Measurements from ENCODE around the gene ARL13B.
"Not testable (repeated sequence)": the region's sequence is repeated elsewhere in the genome, so short reads cannot be mapped to it uniquely, and the experiment has no call there.

ARL13B gene

DNA sequence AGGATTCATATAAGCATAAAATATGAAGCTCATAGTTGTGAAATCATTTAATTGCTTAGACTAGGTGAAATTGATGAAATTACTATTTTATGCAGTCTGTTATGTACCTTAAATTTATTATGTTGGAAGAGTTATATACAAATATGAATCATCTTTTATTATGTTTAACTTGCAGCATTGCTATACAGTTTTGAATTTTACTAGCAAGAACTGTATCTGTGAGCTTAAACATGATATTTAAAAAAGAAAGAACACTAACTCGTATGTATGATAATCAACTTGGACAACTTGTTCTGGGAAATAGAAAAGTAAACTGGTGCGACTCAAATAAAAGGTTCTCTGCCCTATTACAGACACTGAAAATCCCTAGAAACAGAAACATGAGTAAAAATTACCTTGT, 46.7 kb downstream of the ARL13B start:
- TF ChIP-seq FOXP2 (optimal IDR thresholded peaks at IDR 0.05; ENCODE audit: control extremely low read depth, extremely low read length, insufficient read depth) (no peak), POLR2AphosphoS5 (IDR thresholded peaks at IDR 0.05; ENCODE audit: borderline replicate concordance, low read depth, low read length) (no peak), EZH2 (IDR thresholded peaks at IDR 0.05) (no peak)
- no peak for DNase-seq (ENCODE audit: low read depth, low spot score)
- no peak overlapping the region for H3K27ac ChIP-seq

DNA sequence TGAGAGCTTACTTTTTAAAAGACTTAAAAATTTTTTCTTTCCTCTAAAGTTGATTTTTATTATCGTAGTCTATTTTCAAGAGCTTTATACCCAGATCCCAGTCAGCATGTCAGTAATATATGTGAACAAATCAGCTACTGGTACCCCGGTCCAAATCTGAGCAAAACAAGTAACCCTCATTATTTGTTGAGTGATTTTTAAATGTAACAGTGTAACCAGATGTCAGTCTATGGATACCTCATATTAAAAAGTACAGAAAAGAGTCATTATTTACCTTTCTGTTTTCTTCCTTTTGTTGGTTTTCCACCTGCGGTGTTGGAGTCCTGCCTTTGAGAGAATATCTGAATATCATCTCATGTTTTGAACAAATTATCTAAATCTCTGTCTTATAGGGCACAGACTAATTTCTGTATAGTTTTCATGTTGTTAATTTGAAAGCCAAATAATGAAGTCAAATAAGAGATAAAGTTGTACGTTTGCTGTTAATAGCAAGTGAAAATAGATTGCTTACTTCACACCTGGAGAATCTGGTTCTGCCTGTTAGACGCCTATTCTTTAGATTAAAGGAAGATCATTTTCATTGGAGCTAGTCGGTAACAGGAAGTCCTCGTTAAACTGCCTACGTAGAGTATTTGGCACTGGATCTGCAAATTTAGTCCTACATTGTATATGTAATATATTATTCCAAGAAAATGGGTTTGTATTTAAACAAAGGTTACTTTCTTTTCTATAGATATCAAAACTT, 48.3 kb downstream of the ARL13B start, which contains the start of gene STX19:
TSS of gene STX19 (minus strand) at position 505 of the 745 bp plus-strand sequence. CDS start 13,328 bp downstream, outside the sequence.
- no peak within 1 kb of the TSS for H3K4me3 ChIP-seq
- H3K9me3 ChIP-seq (ENCODE audit: low read depth, low read length): no peaks in the 10 kb centered on the region
- TF ChIP-seq EZH2 (IDR thresholded peaks at IDR 0.05) (no peak), FOXP2 (optimal IDR thresholded peaks at IDR 0.05; ENCODE audit: control extremely low read depth, extremely low read length, insufficient read depth) (no peak), POLR2AphosphoS5 (IDR thresholded peaks at IDR 0.05; ENCODE audit: borderline replicate concordance, low read depth, low read length) (no peak)
- 0 out of 2 replicates have a peak, but pooled peaks cover 9% of the 10 kb centered on the region for H3K36me3 ChIP-seq (ENCODE audit: insufficient read depth, low read length)
- no peak within 1 kb of the TSS for H3K27ac ChIP-seq
- DNase-seq (ENCODE audit: low read depth, low spot score): no peak
- no peak within 1 kb of the TSS for H3K9ac ChIP-seq (ENCODE audit: insufficient read length)

More for the DNA sequence above, 46.7 kb downstream of the ARL13B start:
- H3K4me3 ChIP-seq: no peak overlapping the region
- H3K9ac ChIP-seq (ENCODE audit: insufficient read length): no peak overlapping the region
- H3K36me3 ChIP-seq (ENCODE audit: insufficient read depth, low read length): 0 out of 2 replicates have a peak, but pooled peaks cover 7% of the 10 kb centered on the region
- H3K9me3 ChIP-seq (ENCODE audit: low read depth, low read length): no peaks in the 10 kb centered on the region

DNA sequence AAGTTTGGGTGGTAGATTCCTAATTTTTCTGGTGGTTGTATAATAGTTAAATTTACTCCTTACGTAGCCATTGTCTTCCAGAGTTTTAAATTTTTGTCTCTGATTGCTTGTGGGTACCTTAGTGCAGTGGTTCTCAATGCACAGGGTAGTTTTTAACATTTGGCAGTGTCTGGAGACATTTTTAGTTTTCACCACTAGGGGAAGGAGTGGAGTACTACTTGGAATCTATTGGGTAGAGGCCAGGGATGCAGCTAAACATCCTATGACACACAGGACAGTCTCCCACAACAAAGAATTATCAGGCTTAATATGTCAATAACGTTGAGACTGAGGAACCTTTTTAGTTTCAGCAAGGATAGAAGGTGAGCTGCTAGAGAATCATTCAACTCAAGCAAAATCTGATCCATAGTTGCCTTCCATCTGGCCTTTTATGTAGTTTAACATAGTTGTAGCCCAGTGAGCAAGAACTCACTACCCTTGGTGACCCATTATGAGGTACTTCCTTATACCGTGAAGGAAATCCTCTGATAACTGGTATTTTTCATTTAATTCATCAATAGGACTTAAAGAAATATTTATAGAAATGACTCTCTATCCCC, 57.1 kb downstream of the ARL13B start:
- DNase-seq (ENCODE audit: low read depth, low spot score): no peak
- Histone ChIP-seq H3K36me3 (ENCODE audit: insufficient read depth, low read length) (peaks cover 6% of the 10 kb centered on the region; the same call in 1 of the 2 replicates), H3K9me3 (ENCODE audit: low read depth, low read length) (no peaks in the 10 kb centered on the region), H3K4me3 (no peak overlapping the region), H3K9ac (ENCODE audit: insufficient read length) (no peak overlapping the region), H3K27ac (no peak overlapping the region)
- TF ChIP-seq POLR2AphosphoS5 (IDR thresholded peaks at IDR 0.05; ENCODE audit: borderline replicate concordance, low read depth, low read length) (no peak), EZH2 (IDR thresholded peaks at IDR 0.05) (no peak), FOXP2 (optimal IDR thresholded peaks at IDR 0.05; ENCODE audit: control extremely low read depth, extremely low read length, insufficient read depth) (no peak)

GRCh38 chr3:94043285-94043684, 63.3 kb downstream of the ARL13B start:
- no peaks in the 10 kb centered on the region for H3K9me3 ChIP-seq (ENCODE audit: low read depth, low read length)
- no peak overlapping the region for H3K27ac ChIP-seq
- no peak for TF ChIP-seq FOXP2 (optimal IDR thresholded peaks at IDR 0.05; ENCODE audit: control extremely low read depth, extremely low read length, insufficient read depth)
- no peak for TF ChIP-seq EZH2 (IDR thresholded peaks at IDR 0.05)
- no peak for TF ChIP-seq POLR2AphosphoS5 (IDR thresholded peaks at IDR 0.05; ENCODE audit: borderline replicate concordance, low read depth, low read length)
- H3K36me3 ChIP-seq (ENCODE audit: insufficient read depth, low read length): peaks cover 7% of the 10 kb centered on the region; the same call in 1 of the 2 replicates
- no peak for DNase-seq (ENCODE audit: low read depth, low spot score)
- no peak overlapping the region for H3K4me3 ChIP-seq
- no peak overlapping the region for H3K9ac ChIP-seq (ENCODE audit: insufficient read length)

- H3K9me3 ChIP-seq (ENCODE audit: low read depth, low read length); DNase-seq (ENCODE audit: low read depth, low spot score); H3K27ac ChIP-seq; H3K36me3 ChIP-seq (ENCODE audit: insufficient read depth, low read length); H3K9ac ChIP-seq (ENCODE audit: insufficient read length); H3K4me3 ChIP-seq: not testable (repeated sequence)
Measured at GRCh38 chr3:94044100-94044936, 64.4 kb downstream of the ARL13B start.

DNA sequence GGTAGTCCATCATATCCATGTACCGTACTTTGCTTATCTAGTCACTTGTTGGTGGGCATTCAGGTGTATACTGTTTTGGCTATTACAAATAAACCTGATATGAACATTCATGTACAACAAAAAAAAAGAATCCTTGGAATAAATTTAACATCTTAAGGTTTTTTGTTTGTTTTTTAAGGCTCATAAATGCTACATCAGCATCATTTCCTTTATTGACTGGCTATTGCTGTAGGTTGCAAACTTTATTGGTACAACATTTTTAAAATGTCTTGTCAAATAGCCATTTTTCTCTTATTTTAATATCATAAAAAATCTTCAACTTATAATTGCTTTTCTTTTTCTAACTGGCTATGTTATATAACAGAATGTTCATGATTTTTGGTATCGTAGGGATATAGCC, 66.6 kb downstream of the ARL13B start:
- no peak overlapping the region for H3K4me3 ChIP-seq
- TF ChIP-seq FOXP2 (optimal IDR thresholded peaks at IDR 0.05; ENCODE audit: control extremely low read depth, extremely low read length, insufficient read depth): no peak
- TF ChIP-seq EZH2 (IDR thresholded peaks at IDR 0.05): no peak
- no peak for TF ChIP-seq POLR2AphosphoS5 (IDR thresholded peaks at IDR 0.05; ENCODE audit: borderline replicate concordance, low read depth, low read length)
- H3K27ac ChIP-seq: no peak overlapping the region
- H3K9ac ChIP-seq (ENCODE audit: insufficient read length): no peak overlapping the region
- DNase-seq (ENCODE audit: low read depth, low spot score): no peak
- peaks cover 7% of the 10 kb centered on the region; the same call in 1 of the 2 replicates for H3K36me3 ChIP-seq (ENCODE audit: insufficient read depth, low read length)
- no peaks in the 10 kb centered on the region for H3K9me3 ChIP-seq (ENCODE audit: low read depth, low read length)

DNA sequence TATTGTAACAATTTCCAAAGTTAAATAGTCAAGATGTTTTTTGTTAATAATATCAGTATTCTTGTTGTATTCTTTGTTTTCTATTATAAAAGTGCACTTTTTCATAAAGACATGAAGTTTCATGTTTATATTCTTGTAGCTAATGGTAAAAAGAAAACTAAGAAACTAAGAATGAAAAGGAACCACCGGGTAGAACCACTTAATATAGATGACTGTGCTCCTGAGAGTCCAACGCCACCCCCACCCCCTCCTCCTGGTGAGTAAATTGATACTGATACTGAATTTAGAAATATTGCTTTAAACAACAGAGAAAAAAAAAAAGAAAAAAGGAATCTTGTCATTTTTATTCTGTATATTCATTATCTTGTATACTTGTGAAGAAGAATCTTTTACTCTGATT, 69.3 kb downstream of the ARL13B start:
- Histone ChIP-seq H3K36me3 (ENCODE audit: insufficient read depth, low read length) (peaks cover 4% of the 10 kb centered on the region; the same call in 1 of the 2 replicates), H3K27ac (no peak overlapping the region), H3K9me3 (ENCODE audit: low read depth, low read length) (no peaks in the 10 kb centered on the region), H3K9ac (ENCODE audit: insufficient read length) (no peak overlapping the region), H3K4me3 (no peak overlapping the region)
- TF ChIP-seq EZH2 (IDR thresholded peaks at IDR 0.05) (no peak), POLR2AphosphoS5 (IDR thresholded peaks at IDR 0.05; ENCODE audit: borderline replicate concordance, low read depth, low read length) (no peak), FOXP2 (optimal IDR thresholded peaks at IDR 0.05; ENCODE audit: control extremely low read depth, extremely low read length, insufficient read depth) (no peak)
- DNase-seq (ENCODE audit: low read depth, low spot score): no peak

GRCh38 chr3:94050546-94050945, 70.6 kb downstream of the ARL13B start:
- no peak overlapping the region for H3K27ac ChIP-seq
- TF ChIP-seq FOXP2 (optimal IDR thresholded peaks at IDR 0.05; ENCODE audit: control extremely low read depth, extremely low read length, insufficient read depth): no peak
- TF ChIP-seq EZH2 (IDR thresholded peaks at IDR 0.05): no peak
- TF ChIP-seq POLR2AphosphoS5 (IDR thresholded peaks at IDR 0.05; ENCODE audit: borderline replicate concordance, low read depth, low read length): no peak
- H3K9me3 ChIP-seq (ENCODE audit: low read depth, low read length): no peaks in the 10 kb centered on the region
- no peak for DNase-seq (ENCODE audit: low read depth, low spot score)
- no peaks in the 10 kb centered on the region for H3K36me3 ChIP-seq (ENCODE audit: insufficient read depth, low read length)
- H3K4me3 ChIP-seq: no peak overlapping the region
- no peak overlapping the region for H3K9ac ChIP-seq (ENCODE audit: insufficient read length)
